Endothelial cell of umbilical vein (primary cell): ENCODE data around the gene AOC2. TPM values are rescaled to one million over a fixed set of nuclear protein-coding genes. Genes with fewer than 3 reads are reported as not detected.

Source experiments
- BruUV-seq: library from RNA; stranded (reverse); fragments of 400-500 nt; replicated peaks from 2 replicates; lab custom pipeline; 2021; lab: Mats Ljungman, UMichigan
- CTCF ChIA-PET: fragments of 300-600, 350-600 bp; sonication (Branson Sonifier 250); formaldehyde crosslinking; loops from one replicate; lab custom pipeline; 2021; ENCODE audit warnings: antibody characterized with exemption, inconsistent platforms; lab: Charles Lee
- POLR2A ChIA-PET: fragments of 300-600, 350-600 bp; sonication (Branson Sonifier 250); formaldehyde crosslinking; loops from one replicate; lab custom pipeline; 2021; ENCODE audit warnings: antibody characterized with exemption, inconsistent platforms; lab: Charles Lee
- DNase-seq: peaks from one replicate; pipeline ENCODE4 v3.0.0-alpha.2; 2011; ENCODE audit warnings: low read depth, low spot score
- FAIRE-seq: peaks from 2 replicates; lab custom pipeline; 2011; peaks lifted over from hg19 to GRCh38; lab: Jason Lieb, UNC
- H2AFZ ChIP-seq: 2 replicates; pipeline ENCODE4 v1.6.0; 2012; ENCODE audit warnings: low read depth, low read length, control low read depth, inconsistent platforms
- H3K27ac ChIP-seq: 2 replicates; pipeline ENCODE4 v1.5.1; 2011; ENCODE audit warnings: low read depth, mild to moderate bottlenecking, control low read depth, low read length, moderate library complexity; ENCODE audit not compliant: insufficient read depth
- H3K27me3 ChIP-seq, 2 experiments: 2 replicates each; pipeline versions ENCODE4 v1.6.0 to v1.6.1; 2011; ENCODE audit warnings: low read length in 2 of 2, mixed read lengths in 1 of 2; ENCODE audit not compliant: control insufficient read depth in 2 of 2, insufficient read depth in 2 of 2
- H3K36me3 ChIP-seq, 2 experiments: 2 replicates in 1 of 2; 3 replicates in 1 of 2; pipeline ENCODE4 v1.5.1; 2011; ENCODE audit warnings: low read length in 2 of 2, mild to moderate bottlenecking in 1 of 2, moderate library complexity in 1 of 2; ENCODE audit not compliant: control insufficient read depth in 2 of 2, insufficient read depth in 2 of 2; ENCODE audit errors: extremely low read depth in 1 of 2
- H3K4me1 ChIP-seq: 3 replicates; pipeline ENCODE4 v1.5.1; 2011; ENCODE audit warnings: mild to moderate bottlenecking, low read length; ENCODE audit not compliant: control insufficient read depth, insufficient read depth; ENCODE audit errors: extremely low read depth
- H3K4me2 ChIP-seq: 2 replicates; pipeline ENCODE4 v1.6.1; 2011; ENCODE audit warnings: low read length, control low read depth, mixed read lengths; ENCODE audit not compliant: insufficient read depth
- H3K4me3 ChIP-seq, 3 experiments: fragments of 200-600 bp in 1 of 3; sonication (generic), shearing (Covaris generic) in 1 of 3; replicated peaks in 1 of 3; 2 replicates each; pipeline ENCODE4 v1.5.1; 2011 to 2016; ENCODE audit warnings: control low read depth in 3 of 3, low read length in 3 of 3, mild to moderate bottlenecking in 2 of 3, inconsistent platforms in 1 of 3, low read depth in 1 of 3, moderate library complexity in 1 of 3; ENCODE audit not compliant: insufficient read depth in 1 of 3
- H3K79me2 ChIP-seq: 2 replicates; pipeline ENCODE4 v1.6.0; 2012; ENCODE audit warnings: low read length, inconsistent platforms; ENCODE audit not compliant: control insufficient read depth, insufficient read depth
- H3K9ac ChIP-seq: replicated peaks from 2 replicates; pipeline ENCODE3; 2011; ENCODE audit warnings: low read length, control low read depth; ENCODE audit not compliant: insufficient read depth; ENCODE audit errors: extremely low read depth
- H3K9me1 ChIP-seq: replicated peaks from 3 replicates; pipeline ENCODE4 v1.6.0; 2011; ENCODE audit warnings: mild to moderate bottlenecking, low read length; ENCODE audit not compliant: control insufficient read depth, insufficient read depth; ENCODE audit errors: extremely low read depth
- H3K9me3 ChIP-seq: replicated peaks from 2 replicates; pipeline ENCODE4 v1.5.1; 2012; ENCODE audit warnings: low read length, inconsistent platforms; ENCODE audit not compliant: control insufficient read depth, insufficient read depth
- H4K20me1 ChIP-seq: replicated peaks from 2 replicates; pipeline ENCODE3; 2011; ENCODE audit warnings: mild to moderate bottlenecking, low read length; ENCODE audit not compliant: control insufficient read depth, insufficient read depth; ENCODE audit errors: extremely low read depth
- EZH2 ChIP-seq: IDR thresholded peaks from 2 replicates; pipeline ENCODE4 v1.6.1; 2012; ENCODE audit warnings: borderline replicate concordance, low read depth, mild to moderate bottlenecking, moderate library complexity, low read length, inconsistent platforms; ENCODE audit not compliant: severe bottlenecking
- FOS ChIP-seq: IDR thresholded peaks from 2 replicates; pipeline ENCODE4 v1.6.1; 2011; ENCODE audit warnings: mild to moderate bottlenecking, low read length, moderate library complexity, borderline replicate concordance; ENCODE audit not compliant: insufficient read depth
- GATA2 ChIP-seq: IDR thresholded peaks from 2 replicates; pipeline ENCODE4 v1.7.0; 2011; ENCODE audit warnings: low read depth, mild to moderate bottlenecking, moderate library complexity, mixed read lengths, low read length; ENCODE audit not compliant: insufficient read length, insufficient read depth
- MYC ChIP-seq: IDR thresholded peaks from one replicate; pipeline ENCODE4 v1.6.1; 2011; ENCODE audit warnings: mild to moderate bottlenecking, low read depth, low read length
- POLR2A ChIP-seq: IDR thresholded peaks from 2 replicates; pipeline ENCODE4 v1.6.1; 2012; ENCODE audit warnings: low read depth, mild to moderate bottlenecking, control low read depth, low read length
- POLR2AphosphoS5 ChIP-seq: IDR thresholded peaks from 2 replicates; pipeline ENCODE4 v1.6.1; 2012; ENCODE audit warnings: low read depth, mild to moderate bottlenecking, control low read depth, low read length, moderate library complexity; ENCODE audit not compliant: insufficient read depth
- dilution Hi-C: fragments of 300-500 bp; cut with MboI; formaldehyde crosslinking; loops from one replicate; pipeline ENCODE4 v1.15.0; 2019; ENCODE audit warnings: low sequenced_read_pairs; ENCODE audit not compliant: extremely low pct_ligation_motif_present
- intact Hi-C: fragments of 100-400 bp; cut with micrococcal nuclease; formaldehyde crosslinking; loops from one replicate; pipeline ENCODE4 v1.10.0; 2022
- polyA plus RNA-seq, 4 experiments: library from polyadenylated mRNA; depleted of rRNA in 3 of 4; stranded (reverse) in 3 of 4; unstranded in 1 of 4; fragments of >200 nt; gene quantifications; 2 replicates each; pipeline versions ENCODE4 v1.2.1 to v1.2.3, GENCODE V29; 2011 to 2012; ENCODE audit warnings: missing spikeins in 1 of 4
- total RNA-seq: library from RNA; stranded (reverse); gene quantifications from 2 replicates; pipeline ENCODE4 v1.2.3, GENCODE V29; 2021
- TF ChIP-seq, protein P1 (sequence below): IDR thresholded peaks from 2 replicates; pipeline ENCODE4 v1.6.1; 2011; ENCODE audit not compliant: insufficient read depth, insufficient read length
- TF ChIP-seq, protein P2 (sequence below), 2 donors: IDR thresholded peaks; 1 replicate in 1 of 2; 2 replicates in 1 of 2; pipeline ENCODE4 v1.5.1; 2011; ENCODE audit warnings: low read length in 2 of 2, mild to moderate bottlenecking in 2 of 2, moderate library complexity in 2 of 2, control low read depth in 1 of 2, inconsistent platforms in 1 of 2, low read depth in 1 of 2; ENCODE audit not compliant: insufficient read depth in 1 of 2; ENCODE audit errors: extremely low read depth in 1 of 2

Gene AOC2
- total and polyA plus RNA-seq, 2 donors (not counting 3 experiments of a cell fraction or from before 2014, with no cell fraction given) = 0.62 to 1.9 TPM

DNA sequence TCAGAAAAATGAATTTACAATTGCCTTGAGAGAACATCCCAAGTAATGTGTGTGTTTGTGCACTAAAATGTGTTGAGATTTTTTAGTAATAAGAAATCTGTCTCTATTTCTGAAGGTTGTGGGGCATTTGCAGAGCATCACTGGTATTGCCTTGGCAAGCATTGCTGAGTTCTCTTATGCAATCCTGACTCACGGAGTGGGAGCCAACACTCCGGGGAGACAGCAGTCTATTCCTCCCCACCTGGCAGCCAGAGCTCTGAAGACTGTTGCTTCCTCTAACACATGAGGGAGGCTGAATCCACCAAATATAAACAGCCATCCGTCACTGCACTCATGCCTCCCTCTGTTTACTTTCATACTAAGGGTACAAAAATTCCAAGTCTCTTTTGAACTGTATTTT lies 35.1 kb upstream of the AOC2 start:
- Histone ChIP-seq H3K79me2 (no peaks in the 10 kb centered on the region), H3K4me2 (no peak overlapping the region), H3K4me1 (peaks cover 3% of the 10 kb centered on the region), H3K9me3 (no peaks in the 10 kb centered on the region), H3K9me1 (no peaks in the 10 kb centered on the region), H3K9ac (no peak overlapping the region), H3K36me3 (peaks cover 13 to 16% of the 10 kb centered on the region in 2 experiments), H3K27me3 (no peaks in the 10 kb centered on the region), H3K4me3 (no peak overlapping the region), H4K20me1 (no peaks in the 10 kb centered on the region), H2AFZ (no peak overlapping the region), H3K27ac (no peak overlapping the region)
- intact Hi-C loops (no loop called here), dilution Hi-C loops (no loop called here)
- BruUV-seq = no TSS peak
- POLR2A ChIA-PET = no interaction called here
- no peak for FAIRE-seq
- CTCF ChIA-PET = interaction anchor here (1.0 to 1.3 kb wide), 3 partner anchors 9 to 46 kb away, joined by 3 to 5 read pairs (median 4); partner anchors contain the start of gene BECN1
- no peak for DNase-seq
- TF ChIP-seq, protein P1, sequence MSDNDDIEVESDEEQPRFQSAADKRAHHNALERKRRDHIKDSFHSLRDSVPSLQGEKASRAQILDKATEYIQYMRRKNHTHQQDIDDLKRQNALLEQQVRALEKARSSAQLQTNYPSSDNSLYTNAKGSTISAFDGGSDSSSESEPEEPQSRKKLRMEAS = no peak
- TF ChIP-seq POLR2AphosphoS5 (no peak), POLR2A (no peak), EZH2 (no peak), FOS (no peak), MYC (no peak), GATA2 (no peak)
- TF ChIP-seq, protein P2, sequence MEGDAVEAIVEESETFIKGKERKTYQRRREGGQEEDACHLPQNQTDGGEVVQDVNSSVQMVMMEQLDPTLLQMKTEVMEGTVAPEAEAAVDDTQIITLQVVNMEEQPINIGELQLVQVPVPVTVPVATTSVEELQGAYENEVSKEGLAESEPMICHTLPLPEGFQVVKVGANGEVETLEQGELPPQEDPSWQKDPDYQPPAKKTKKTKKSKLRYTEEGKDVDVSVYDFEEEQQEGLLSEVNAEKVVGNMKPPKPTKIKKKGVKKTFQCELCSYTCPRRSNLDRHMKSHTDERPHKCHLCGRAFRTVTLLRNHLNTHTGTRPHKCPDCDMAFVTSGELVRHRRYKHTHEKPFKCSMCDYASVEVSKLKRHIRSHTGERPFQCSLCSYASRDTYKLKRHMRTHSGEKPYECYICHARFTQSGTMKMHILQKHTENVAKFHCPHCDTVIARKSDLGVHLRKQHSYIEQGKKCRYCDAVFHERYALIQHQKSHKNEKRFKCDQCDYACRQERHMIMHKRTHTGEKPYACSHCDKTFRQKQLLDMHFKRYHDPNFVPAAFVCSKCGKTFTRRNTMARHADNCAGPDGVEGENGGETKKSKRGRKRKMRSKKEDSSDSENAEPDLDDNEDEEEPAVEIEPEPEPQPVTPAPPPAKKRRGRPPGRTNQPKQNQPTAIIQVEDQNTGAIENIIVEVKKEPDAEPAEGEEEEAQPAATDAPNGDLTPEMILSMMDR (IDR thresholded peaks at IDR 0.05; ENCODE audit: extremely low read depth in 1 of 2, insufficient read depth in 1 of 2, low read depth in 1 of 2, low read length in 2 of 2) = no peak
